ENCODE measurements around the gene PDE1C.

Gene PDE1C

DNA sequence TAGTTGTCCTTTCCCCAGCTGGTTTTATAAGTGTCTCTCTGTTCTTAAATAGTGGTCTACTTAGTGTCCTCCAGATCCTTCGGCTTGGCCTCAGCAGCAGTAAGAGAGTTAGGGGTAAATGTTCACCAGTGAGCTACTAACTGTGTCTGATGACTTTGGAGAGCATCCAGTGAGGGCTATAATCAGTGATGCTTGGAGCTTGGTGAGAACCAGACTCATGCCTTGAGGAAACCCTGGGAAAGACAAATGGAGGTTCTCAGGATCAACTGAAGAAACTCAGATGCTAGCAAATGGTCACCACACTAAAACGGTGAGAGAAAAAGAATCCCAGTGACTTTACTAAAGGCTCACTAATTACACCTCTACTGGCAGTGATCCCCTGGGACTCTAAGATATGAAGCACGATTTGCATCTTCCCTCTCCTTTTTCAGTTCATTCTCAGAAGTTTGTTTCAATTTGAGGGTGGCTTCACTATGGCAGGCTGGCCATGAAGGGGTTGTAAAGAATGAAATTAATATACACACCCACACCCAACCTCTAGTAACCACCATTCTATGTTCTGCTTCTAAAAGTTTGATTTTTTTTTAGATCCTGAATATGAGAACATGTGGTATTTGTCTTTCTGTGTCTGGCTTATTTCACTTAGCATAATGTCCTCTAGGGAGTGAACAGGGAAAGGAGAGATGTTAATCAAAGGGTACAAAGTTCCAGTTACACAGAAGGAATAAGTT, 177.9 kb downstream of the PDE1C start:
- Histone ChIP-seq H3K9me3 (ENCODE audit: control insufficient read depth in 5 of 5, low read length in 5 of 5) (no peaks in the 10 kb centered on the region), H3K4me3 (ENCODE audit: low read depth in 1 of 5, low read length in 5 of 5) (no peak overlapping the region), H3K27ac (ENCODE audit: low read depth, low read length) (no peak overlapping the region), H3K36me3 (ENCODE audit: control insufficient read depth in 5 of 5, insufficient read depth in 5 of 5, low read length in 5 of 5) (no peaks in the 10 kb centered on the region), H3K4me1 (ENCODE audit: control insufficient read depth in 5 of 5, insufficient read depth in 5 of 5, low read length in 5 of 5) (peaks cover 0 to 9% (median 0%) of the 10 kb centered on the region in 5 donors), H3K9ac (ENCODE audit: low read length in 5 of 5) (no peak overlapping the region), H3K27me3 (ENCODE audit: control insufficient read depth in 5 of 5, insufficient read depth in 4 of 5, low read length in 5 of 5) (no peaks in the 10 kb centered on the region)

DNA sequence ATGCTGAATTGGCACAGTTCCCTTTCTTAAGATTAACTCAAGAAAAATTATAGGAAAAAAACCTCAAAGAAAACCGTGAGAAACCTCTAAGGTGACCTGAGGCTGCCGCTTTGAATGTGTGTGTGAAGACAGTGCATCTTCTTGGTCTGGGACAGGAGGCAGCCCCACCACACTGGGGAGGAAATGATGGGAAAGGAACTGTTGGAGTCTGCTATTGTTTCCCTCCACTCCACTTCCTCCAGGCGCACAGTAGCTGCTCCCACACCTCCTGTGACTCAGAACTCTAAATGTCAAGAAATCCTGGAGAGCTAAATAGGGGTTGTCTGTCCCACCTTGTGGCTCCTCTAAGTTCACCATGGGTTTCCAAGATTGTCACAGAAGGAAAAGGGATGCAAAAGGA, 179.4 kb downstream of the PDE1C start:
- H3K4me1 ChIP-seq (ENCODE audit: control insufficient read depth in 5 of 5, insufficient read depth in 5 of 5, low read length in 5 of 5), result peaks cover 0 to 8% (median 0%) of the 10 kb centered on the region in 5 donors
- no peaks in the 10 kb centered on the region for H3K9me3 ChIP-seq (ENCODE audit: control insufficient read depth in 5 of 5, low read length in 5 of 5)
- H3K4me3 ChIP-seq (ENCODE audit: low read depth in 1 of 5, low read length in 5 of 5), result no peak overlapping the region
- no peaks in the 10 kb centered on the region for H3K27me3 ChIP-seq (ENCODE audit: control insufficient read depth in 5 of 5, insufficient read depth in 4 of 5, low read length in 5 of 5)
- H3K27ac ChIP-seq (ENCODE audit: low read depth, low read length), result no peak overlapping the region
- no peak overlapping the region for H3K9ac ChIP-seq (ENCODE audit: low read length in 5 of 5)
- H3K36me3 ChIP-seq (ENCODE audit: control insufficient read depth in 5 of 5, insufficient read depth in 5 of 5, low read length in 5 of 5), result no peaks in the 10 kb centered on the region

DNA sequence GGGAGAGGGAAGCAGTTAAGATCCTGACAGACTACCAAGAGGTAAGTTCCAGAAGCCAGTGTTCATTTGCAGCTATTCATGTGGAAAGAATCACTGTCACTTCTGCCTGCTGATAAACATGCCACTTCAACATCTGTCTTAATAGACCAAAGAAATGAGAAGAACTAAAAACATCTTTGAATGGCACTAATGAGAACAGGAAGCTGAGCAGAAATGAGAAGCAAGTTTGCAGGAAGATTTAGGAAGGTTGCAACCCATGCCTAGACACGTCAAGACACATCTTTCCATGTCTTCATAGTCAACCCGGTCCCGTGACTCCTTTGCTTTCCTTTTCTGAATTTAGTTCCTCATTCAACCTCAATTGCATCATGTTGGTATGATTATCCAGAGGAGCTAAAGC, 180.0 kb downstream of the PDE1C start:
- no peaks in the 10 kb centered on the region for H3K27me3 ChIP-seq (ENCODE audit: control insufficient read depth in 5 of 5, insufficient read depth in 4 of 5, low read length in 5 of 5)
- no peak overlapping the region for H3K27ac ChIP-seq (ENCODE audit: low read depth, low read length)

DNA sequence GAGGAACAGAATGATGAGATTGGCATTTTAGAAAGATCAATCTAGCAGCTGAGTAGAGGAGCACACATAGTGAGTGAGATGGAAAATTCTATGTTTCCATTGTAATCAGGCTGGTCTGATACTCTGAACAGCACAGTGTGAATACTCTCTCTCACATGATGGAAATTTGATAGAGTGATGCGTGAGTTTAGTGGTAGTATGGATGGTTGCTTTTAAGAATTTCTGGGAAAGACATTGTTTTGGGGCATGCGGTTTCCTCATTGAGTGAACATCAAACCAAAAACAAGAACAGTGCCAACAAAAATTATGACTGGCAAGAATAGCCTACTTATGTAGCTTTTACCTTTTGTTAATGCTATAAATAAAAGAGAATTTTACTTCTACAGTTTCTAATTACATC, 183.2 kb downstream of the PDE1C start:
- Histone ChIP-seq H3K4me3 (ENCODE audit: low read depth in 1 of 5, low read length in 5 of 5) (no peak overlapping the region), H3K9me3 (ENCODE audit: control insufficient read depth in 5 of 5, low read length in 5 of 5) (no peaks in the 10 kb centered on the region), H3K27me3 (ENCODE audit: control insufficient read depth in 5 of 5, insufficient read depth in 4 of 5, low read length in 5 of 5) (no peaks in the 10 kb centered on the region), H3K36me3 (ENCODE audit: control insufficient read depth in 5 of 5, insufficient read depth in 5 of 5, low read length in 5 of 5) (no peaks in the 10 kb centered on the region), H3K27ac (ENCODE audit: low read depth, low read length) (no peak overlapping the region), H3K4me1 (ENCODE audit: control insufficient read depth in 5 of 5, insufficient read depth in 5 of 5, low read length in 5 of 5) (peaks cover 0 to 20% (median 5%) of the 10 kb centered on the region in 5 donors), H3K9ac (ENCODE audit: low read length in 5 of 5) (no peak overlapping the region)

More for the DNA sequence above, 180.0 kb downstream of the PDE1C start:
- H3K4me3 ChIP-seq (ENCODE audit: low read depth in 1 of 5, low read length in 5 of 5), result no peak overlapping the region
- no peak overlapping the region for H3K9ac ChIP-seq (ENCODE audit: low read length in 5 of 5)
- no peaks in the 10 kb centered on the region for H3K36me3 ChIP-seq (ENCODE audit: control insufficient read depth in 5 of 5, insufficient read depth in 5 of 5, low read length in 5 of 5)
- H3K4me1 ChIP-seq (ENCODE audit: control insufficient read depth in 5 of 5, insufficient read depth in 5 of 5, low read length in 5 of 5), result peaks cover 0 to 8% (median 0%) of the 10 kb centered on the region in 5 donors
- no peaks in the 10 kb centered on the region for H3K9me3 ChIP-seq (ENCODE audit: control insufficient read depth in 5 of 5, low read length in 5 of 5)

DNA sequence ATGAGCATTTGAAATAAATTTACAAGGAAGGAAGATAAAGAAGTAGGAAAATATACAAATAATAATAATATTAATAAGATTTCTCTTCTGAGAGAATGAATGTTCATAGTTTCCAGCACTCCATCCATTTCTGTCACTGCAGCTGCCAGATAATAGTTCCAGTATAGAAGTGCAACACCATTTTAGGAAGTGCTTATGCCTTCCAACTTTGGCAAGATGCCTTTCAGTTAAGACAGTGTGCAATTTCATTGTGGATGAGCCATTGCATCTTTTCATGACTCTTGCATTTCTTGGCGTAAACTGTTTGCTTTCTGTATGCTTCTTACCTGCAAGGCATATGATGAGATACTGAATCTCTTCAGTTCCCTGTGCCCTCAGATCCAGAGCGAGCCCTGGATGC, 185.0 kb downstream of the PDE1C start:
- no peaks in the 10 kb centered on the region for H3K9me3 ChIP-seq (ENCODE audit: control insufficient read depth in 5 of 5, low read length in 5 of 5)
- H3K4me3 ChIP-seq (ENCODE audit: low read depth in 1 of 5, low read length in 5 of 5), result no peak overlapping the region
- no peaks in the 10 kb centered on the region for H3K27me3 ChIP-seq (ENCODE audit: control insufficient read depth in 5 of 5, insufficient read depth in 4 of 5, low read length in 5 of 5)
- no peaks in the 10 kb centered on the region for H3K36me3 ChIP-seq (ENCODE audit: control insufficient read depth in 5 of 5, insufficient read depth in 5 of 5, low read length in 5 of 5)
- H3K9ac ChIP-seq (ENCODE audit: low read length in 5 of 5), result no peak overlapping the region
- H3K4me1 ChIP-seq (ENCODE audit: control insufficient read depth in 5 of 5, insufficient read depth in 5 of 5, low read length in 5 of 5), result peaks cover 0 to 16% (median 6%) of the 10 kb centered on the region in 5 donors
- no peak overlapping the region for H3K27ac ChIP-seq (ENCODE audit: low read depth, low read length)

DNA sequence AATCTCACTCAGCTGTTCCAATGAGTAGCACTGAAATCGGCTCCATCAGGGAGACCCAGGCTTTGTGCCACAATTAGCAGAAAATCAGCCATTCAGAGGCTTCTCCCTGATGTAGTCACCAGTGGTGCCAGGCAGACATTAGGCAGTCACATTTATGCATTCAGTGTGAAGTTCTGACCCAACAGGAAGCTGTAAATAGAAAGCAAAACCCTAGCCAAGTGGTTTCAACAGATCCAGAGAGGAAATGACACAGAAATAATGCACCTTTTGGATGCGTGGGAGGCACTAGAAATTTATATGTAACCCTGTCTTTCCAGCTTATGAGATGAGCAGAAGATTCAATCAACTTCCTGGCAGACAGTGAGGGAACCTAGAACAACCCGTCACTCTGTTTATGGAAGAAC, 186.4 kb downstream of the PDE1C start:
- H3K9me3 ChIP-seq (ENCODE audit: control insufficient read depth in 5 of 5, low read length in 5 of 5), result no peaks in the 10 kb centered on the region
- no peak overlapping the region for H3K27ac ChIP-seq (ENCODE audit: low read depth, low read length)
- no peak overlapping the region for H3K9ac ChIP-seq (ENCODE audit: low read length in 5 of 5)
- no peaks in the 10 kb centered on the region for H3K27me3 ChIP-seq (ENCODE audit: control insufficient read depth in 5 of 5, insufficient read depth in 4 of 5, low read length in 5 of 5)
- peaks cover 0 to 14% (median 6%) of the 10 kb centered on the region in 5 donors for H3K4me1 ChIP-seq (ENCODE audit: control insufficient read depth in 5 of 5, insufficient read depth in 5 of 5, low read length in 5 of 5)
- no peaks in the 10 kb centered on the region for H3K36me3 ChIP-seq (ENCODE audit: control insufficient read depth in 5 of 5, insufficient read depth in 5 of 5, low read length in 5 of 5)
- H3K4me3 ChIP-seq (ENCODE audit: low read depth in 1 of 5, low read length in 5 of 5), result no peak overlapping the region

DNA sequence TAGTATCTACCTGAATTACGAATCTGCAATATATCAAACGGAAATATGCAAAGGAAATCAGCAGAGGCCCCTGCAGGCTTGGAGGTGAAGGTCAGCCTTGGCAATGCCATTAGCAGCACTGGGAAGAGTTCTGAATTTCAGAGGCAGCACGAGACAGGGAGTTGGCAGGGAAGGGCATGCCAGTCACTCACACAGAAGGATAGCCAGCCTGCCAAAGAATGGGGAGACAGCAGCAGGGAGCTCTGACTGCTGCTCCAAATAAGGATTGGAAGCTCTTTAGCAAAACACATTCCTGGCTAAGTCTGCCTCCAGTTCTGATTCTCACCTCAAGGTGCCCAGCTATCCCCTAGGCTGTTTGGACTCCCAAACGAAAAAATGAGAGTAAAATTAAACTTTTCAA, 188.0 kb downstream of the PDE1C start:
- Histone ChIP-seq H3K4me3 (ENCODE audit: low read depth in 1 of 5, low read length in 5 of 5) (no peak overlapping the region), H3K27me3 (ENCODE audit: control insufficient read depth in 5 of 5, insufficient read depth in 4 of 5, low read length in 5 of 5) (no peaks in the 10 kb centered on the region), H3K27ac (ENCODE audit: low read depth, low read length) (no peak overlapping the region)

DNA sequence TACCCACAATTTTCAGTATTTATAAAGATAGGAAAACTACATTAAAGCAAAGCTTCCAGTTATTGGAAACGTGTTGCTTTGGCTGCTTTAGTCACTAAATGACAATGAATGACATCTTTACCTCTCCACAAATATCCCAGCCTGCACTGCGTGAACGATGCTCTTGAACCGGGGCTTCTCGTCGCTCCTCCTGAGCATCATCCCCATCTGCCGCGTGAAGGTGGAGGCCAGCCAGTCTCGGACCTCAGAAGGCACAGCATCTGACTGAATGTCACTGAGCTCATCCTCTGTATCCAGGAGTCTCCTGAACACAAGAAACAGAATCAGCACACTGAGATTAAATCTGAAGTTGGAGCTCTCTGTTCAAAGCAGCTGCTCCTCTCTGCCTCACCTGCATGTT, 191.3 kb downstream of the PDE1C start:
- H3K36me3 ChIP-seq (ENCODE audit: control insufficient read depth in 5 of 5, insufficient read depth in 5 of 5, low read length in 5 of 5), result no peaks in the 10 kb centered on the region
- no peak overlapping the region for H3K9ac ChIP-seq (ENCODE audit: low read length in 5 of 5)
- H3K4me3 ChIP-seq (ENCODE audit: low read depth in 1 of 5, low read length in 5 of 5), result no peak overlapping the region
- H3K9me3 ChIP-seq (ENCODE audit: control insufficient read depth in 5 of 5, low read length in 5 of 5), result no peaks in the 10 kb centered on the region
- peaks cover 0 to 27% (median 6%) of the 10 kb centered on the region in 5 donors for H3K4me1 ChIP-seq (ENCODE audit: control insufficient read depth in 5 of 5, insufficient read depth in 5 of 5, low read length in 5 of 5)
- H3K27ac ChIP-seq (ENCODE audit: low read depth, low read length), result no peak overlapping the region
- no peaks in the 10 kb centered on the region for H3K27me3 ChIP-seq (ENCODE audit: control insufficient read depth in 5 of 5, insufficient read depth in 4 of 5, low read length in 5 of 5)

More for the DNA sequence above, 188.0 kb downstream of the PDE1C start:
- Histone ChIP-seq H3K9ac (ENCODE audit: low read length in 5 of 5) (no peak overlapping the region), H3K4me1 (ENCODE audit: control insufficient read depth in 5 of 5, insufficient read depth in 5 of 5, low read length in 5 of 5) (peaks cover 0 to 14% (median 6%) of the 10 kb centered on the region in 5 donors), H3K9me3 (ENCODE audit: control insufficient read depth in 5 of 5, low read length in 5 of 5) (no peaks in the 10 kb centered on the region), H3K36me3 (ENCODE audit: control insufficient read depth in 5 of 5, insufficient read depth in 5 of 5, low read length in 5 of 5) (no peaks in the 10 kb centered on the region)

DNA sequence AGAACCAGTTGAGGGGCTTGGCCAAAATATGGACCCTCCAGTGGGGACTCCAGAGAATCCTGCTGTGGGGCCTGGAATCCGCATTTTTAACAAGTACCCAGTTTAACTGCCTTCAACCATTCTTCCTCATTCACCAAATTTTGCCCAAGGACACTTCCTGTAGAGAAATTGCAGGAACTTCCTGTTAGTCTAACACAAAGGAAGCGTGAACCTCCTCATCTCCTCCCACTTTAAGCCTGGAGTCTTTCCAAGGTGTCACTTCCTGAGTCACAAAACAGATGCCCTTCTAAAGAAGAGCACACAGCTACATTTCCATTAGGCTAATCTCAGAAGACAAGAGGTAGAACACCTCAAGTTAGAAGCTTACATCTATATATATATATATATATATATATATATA, 194.8 kb downstream of the PDE1C start:
- Histone ChIP-seq H3K27me3 (ENCODE audit: control insufficient read depth in 5 of 5, insufficient read depth in 4 of 5, low read length in 5 of 5) (no peaks in the 10 kb centered on the region), H3K9me3 (ENCODE audit: control insufficient read depth in 5 of 5, low read length in 5 of 5) (no peaks in the 10 kb centered on the region), H3K9ac (ENCODE audit: low read length in 5 of 5) (no peak overlapping the region), H3K27ac (ENCODE audit: low read depth, low read length) (peak overlapping the region; percentile 19), H3K4me1 (ENCODE audit: control insufficient read depth in 5 of 5, insufficient read depth in 5 of 5, low read length in 5 of 5) (peaks cover 0 to 17% (median 0%) of the 10 kb centered on the region in 5 donors), H3K4me3 (ENCODE audit: low read depth in 1 of 5, low read length in 5 of 5) (no peak overlapping the region), H3K36me3 (ENCODE audit: control insufficient read depth in 5 of 5, insufficient read depth in 5 of 5, low read length in 5 of 5) (no peaks in the 10 kb centered on the region)

DNA sequence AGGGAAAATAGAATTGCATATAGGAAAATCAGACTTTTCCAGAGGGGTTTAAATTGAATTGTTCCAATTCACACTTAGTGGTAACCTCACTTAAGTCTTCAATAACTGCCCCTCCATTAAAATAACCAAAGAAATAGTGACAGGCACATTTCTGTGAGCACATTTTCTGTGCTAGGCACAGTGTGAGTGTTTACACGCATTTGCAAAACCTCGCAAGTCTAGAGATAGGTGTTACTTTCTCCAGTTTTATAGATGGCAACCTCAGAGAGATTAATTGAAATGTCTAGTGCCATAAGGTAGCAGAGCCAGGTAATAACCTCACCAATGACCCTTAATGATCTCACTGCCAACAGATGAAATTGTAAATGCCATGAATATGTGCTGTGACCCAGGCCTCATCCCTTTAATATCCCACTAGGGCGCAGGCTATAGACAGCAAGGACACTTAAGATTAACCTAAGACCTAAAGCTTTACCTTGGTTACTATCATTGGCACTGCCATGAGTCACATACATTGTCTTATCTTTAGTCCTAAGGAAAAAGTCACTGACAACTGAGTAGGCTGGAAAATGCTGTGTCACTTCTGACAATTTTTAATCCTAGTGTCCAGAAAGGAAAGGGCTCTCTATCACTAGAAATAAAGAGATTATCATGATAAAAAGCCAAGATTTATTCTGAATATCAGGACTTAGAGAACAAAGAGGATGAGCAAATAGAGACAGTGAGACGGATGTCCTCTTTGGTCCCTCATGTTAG, 195.4 kb downstream of the PDE1C start:
- Histone ChIP-seq H3K27me3 (ENCODE audit: control insufficient read depth in 5 of 5, insufficient read depth in 4 of 5, low read length in 5 of 5) (no peaks in the 10 kb centered on the region), H3K4me1 (ENCODE audit: control insufficient read depth in 5 of 5, insufficient read depth in 5 of 5, low read length in 5 of 5) (peaks cover 0 to 17% (median 0%) of the 10 kb centered on the region in 5 donors), H3K9me3 (ENCODE audit: control insufficient read depth in 5 of 5, low read length in 5 of 5) (no peaks in the 10 kb centered on the region), H3K9ac (ENCODE audit: low read length in 5 of 5) (no peak overlapping the region), H3K36me3 (ENCODE audit: control insufficient read depth in 5 of 5, insufficient read depth in 5 of 5, low read length in 5 of 5) (no peaks in the 10 kb centered on the region), H3K4me3 (ENCODE audit: low read depth in 1 of 5, low read length in 5 of 5) (no peak overlapping the region), H3K27ac (ENCODE audit: low read depth, low read length) (peak overlapping the region; percentile 19)
